Stimulated activated naive CD8-positive, alpha-beta T cell treated with anti-CD3 and anti-CD28 coated beads, Interleukin-15, Interleukin-2, amounts not matched to agents 100 U/mL and 50 U/mL, for 24 hours (primary cell): ENCODE measurements around the gene MICAL3.

Source experiments
- ATAC-seq: fragments of 150-1000 bp; cut with Tn5 transposase; one replicate; pipeline ENCODE4 v1.10.0; 2021
- DNase-seq: peaks from one replicate; pipeline ENCODE4 v3.0.0; 2021

MICAL3 gene

DNA sequence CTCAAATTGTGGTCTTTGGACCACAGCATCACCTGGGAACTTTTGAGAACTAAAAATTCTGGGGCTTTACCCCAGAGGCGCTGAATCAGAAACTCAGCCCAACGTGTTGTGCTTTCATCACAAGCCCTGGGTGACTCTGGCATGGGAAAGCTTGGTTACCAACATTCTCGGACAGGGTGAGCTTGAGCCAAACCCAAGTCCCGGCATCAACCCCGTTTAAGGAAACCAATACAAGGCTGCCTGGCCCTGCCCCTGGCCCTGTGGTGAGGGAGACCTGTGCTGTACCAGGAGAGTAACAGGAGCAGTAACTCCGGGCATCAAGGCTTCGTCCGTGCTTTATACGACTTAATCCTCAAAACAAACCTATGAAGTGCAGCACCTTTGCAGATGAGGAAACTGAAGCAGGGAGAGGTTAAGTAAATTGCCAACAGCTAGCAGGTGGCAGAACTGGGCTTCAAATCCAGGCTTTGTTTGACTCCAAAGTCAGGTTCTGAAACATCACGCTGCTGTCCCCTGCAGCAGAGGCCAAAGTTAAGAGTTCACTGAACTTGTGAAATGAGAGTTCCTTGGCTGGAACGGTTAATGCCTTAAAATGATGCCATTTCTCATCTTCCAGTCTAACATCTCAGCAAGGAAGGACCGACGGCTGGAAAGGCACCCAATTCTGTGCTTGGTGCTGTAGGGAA, 186.0 kb downstream of the MICAL3 start:
- ATAC-seq (no peak), DNase-seq (no peak)

GRCh38 chr22:17836992-17837742, 187.2 kb downstream of the MICAL3 start:
- no peak for ATAC-seq
- DNase-seq = no peak

- DNase-seq = no peak
- ATAC-seq = no peak
These were observed 189.1 kb downstream of the MICAL3 start for GRCh38 chr22:17835256-17835655.

DNA sequence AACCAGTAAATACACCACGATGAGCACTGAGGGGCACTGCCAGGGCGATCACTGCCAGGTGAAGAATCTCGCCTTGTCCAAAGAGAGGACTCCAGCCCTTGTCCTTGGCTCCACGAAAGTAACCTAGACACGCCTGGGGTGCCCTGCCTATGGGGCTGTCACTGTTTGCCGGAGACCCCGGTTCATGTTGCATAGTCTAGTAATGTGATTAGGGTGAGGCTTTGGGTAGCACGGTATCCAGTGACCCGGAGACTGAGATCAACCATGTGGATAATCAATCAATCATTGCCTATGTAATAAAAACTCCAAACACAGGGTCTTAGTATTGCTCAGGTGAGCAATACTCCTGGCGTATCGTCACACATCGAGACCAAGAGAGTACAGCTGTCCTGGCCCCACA, 190.9 kb downstream of the MICAL3 start:
- ATAC-seq = no peak

GRCh38 chr22:17832665-17833064, 191.7 kb downstream of the MICAL3 start:
- no peak for DNase-seq
- ATAC-seq = no peak

More for the DNA sequence above, 190.9 kb downstream of the MICAL3 start:
- no peak for DNase-seq

DNA sequence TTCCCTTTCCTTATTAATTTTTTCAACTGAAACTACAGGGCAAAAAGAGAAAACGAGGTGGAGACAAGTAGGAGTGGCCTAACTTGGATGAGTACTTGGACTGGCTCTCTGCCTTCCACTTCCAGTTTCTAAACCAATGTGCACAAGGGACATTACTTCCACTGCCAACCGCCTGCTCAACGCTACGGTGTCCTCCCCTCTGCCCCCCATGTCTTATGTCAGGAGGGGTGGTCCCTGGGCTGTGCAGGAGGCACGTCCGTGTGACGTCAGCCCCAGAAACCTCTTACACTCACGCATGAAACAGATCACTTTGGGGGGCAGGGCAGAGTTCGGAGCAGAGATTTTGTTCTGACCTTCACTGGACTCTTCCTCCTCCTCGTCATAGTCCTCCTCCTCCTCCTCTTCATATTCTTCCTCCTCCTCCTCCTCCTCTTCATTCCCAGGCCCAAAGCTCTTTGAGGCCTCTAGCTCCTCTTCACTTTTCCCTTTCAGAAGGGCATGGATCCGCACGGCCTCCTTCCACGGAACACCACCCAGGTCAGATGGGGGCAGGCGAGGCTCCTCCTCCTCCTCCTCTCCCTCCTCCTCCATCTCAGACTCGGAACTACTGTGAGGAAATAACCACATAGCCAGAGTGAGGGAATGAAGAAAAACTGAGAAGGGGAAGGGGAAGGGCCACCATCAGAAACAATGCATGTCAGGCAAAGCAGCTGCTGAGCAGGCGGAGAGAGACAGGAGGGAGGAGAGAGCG, 192.7 kb downstream of the MICAL3 start:
- no peak for ATAC-seq

GRCh38 chr22:17830043-17830961, 194.1 kb downstream of the MICAL3 start:
- ATAC-seq = peak; percentile 85
- DNase-seq = peak; percentile 84

More for the DNA sequence above, 192.7 kb downstream of the MICAL3 start:
- no peak for DNase-seq

DNA sequence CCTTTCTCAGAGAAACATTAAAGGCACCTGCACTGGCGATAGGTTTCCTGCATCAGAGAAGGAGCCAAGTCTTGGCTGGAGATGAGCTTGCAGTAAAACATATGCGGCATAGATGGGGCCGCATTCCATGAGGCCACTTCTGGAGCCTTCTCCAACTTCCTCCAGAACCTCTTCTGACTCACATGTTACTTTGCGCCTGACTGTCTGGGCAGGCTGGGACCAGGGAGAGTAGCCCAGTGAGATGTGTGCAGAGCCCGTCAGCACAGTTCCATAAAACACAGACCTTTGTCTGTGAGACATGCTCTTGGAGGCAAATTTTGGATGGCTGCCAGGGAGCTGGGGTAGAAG, 194.7 kb downstream of the MICAL3 start:
- ATAC-seq (no peak), DNase-seq (no peak)

- ATAC-seq (no peak), DNase-seq (no peak)
These were observed 195.8 kb downstream of the MICAL3 start for GRCh38 chr22:17828502-17829080.

- ATAC-seq (no peak), DNase-seq (no peak)
These were observed 196.9 kb downstream of the MICAL3 start for GRCh38 chr22:17827466-17827865.

DNA sequence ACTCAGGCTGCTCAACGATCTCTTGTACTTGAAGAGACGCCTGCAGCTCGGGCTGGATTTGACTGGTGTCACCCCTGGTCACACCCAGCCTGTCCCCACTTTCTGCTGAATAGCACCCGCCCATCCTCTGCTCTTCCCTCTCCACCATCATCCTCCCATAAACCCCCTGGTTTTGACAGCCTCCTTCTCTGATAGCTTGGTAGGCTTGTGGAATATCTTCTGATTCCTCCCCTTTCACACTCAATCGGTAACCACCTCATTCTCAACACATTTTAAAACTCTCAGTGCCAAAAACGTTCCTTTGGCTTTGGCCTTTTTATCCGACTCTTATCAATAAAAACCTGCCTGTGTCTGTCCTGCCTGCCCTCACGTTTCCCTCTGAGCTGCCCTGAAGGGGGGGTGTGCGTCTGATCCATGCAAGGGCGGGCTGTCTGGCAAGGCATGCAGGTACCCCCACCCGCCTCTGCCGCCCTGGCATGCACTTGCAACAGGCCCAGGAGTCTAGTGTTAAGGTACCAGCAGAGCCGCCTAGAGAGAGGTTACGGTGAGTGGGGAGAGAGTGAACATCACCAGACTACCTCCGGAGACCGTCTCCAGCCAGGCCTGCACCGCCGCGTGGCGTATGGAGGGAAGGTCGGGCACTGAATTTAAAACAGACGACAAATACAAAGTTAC, 198.3 kb downstream of the MICAL3 start:
- no peak for ATAC-seq
- no peak for DNase-seq

GRCh38 chr22:17824457-17824856, 199.9 kb downstream of the MICAL3 start:
- ATAC-seq = no peak
- DNase-seq = no peak

DNA sequence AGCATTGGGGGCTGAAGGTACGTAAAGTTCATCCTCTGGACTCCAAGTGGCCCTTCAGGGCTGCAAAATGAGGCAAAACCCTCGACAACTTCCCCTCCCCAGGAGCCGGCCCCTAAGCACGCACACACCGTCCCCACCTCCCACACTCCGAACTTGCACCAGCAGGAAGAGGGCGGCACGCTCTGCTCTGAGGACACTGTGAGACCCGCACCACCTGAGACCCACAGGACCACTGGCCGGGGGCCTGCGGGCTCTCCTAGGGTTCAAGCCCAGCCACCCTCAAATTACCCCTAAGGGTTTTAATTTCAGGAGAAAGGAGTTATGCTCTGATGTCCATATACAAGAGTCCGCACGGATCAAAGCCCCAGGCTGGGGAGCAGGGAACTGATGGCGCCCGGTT, 200.4 kb downstream of the MICAL3 start:
- DNase-seq (no peak), ATAC-seq (no peak)

GRCh38 chr22:17823226-17823625, 201.1 kb downstream of the MICAL3 start:
- ATAC-seq = no peak

DNA sequence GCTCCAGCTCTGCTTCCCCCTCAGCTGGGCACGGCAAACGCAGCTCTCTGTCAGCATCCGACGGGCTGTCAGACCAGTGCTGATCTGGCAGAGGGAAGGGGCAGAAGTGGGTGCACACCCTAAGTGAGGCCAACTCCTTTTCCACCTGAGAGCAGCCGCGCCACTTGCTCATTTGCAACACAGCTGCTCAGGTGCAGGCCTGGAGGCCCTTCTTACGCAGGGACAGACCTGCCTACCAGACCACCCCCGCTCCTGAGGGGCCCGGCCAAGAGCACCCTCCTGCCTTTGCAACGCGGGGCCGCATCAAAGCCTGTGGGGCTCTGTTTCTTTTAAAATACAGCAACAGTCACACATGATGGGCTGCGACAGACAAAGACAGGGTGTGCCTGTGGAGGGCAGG, 202.3 kb downstream of the MICAL3 start:
- ATAC-seq (no peak), DNase-seq (no peak)

More at GRCh38 chr22:17823226-17823625, 201.1 kb downstream of the MICAL3 start:
- DNase-seq = no peak

DNA sequence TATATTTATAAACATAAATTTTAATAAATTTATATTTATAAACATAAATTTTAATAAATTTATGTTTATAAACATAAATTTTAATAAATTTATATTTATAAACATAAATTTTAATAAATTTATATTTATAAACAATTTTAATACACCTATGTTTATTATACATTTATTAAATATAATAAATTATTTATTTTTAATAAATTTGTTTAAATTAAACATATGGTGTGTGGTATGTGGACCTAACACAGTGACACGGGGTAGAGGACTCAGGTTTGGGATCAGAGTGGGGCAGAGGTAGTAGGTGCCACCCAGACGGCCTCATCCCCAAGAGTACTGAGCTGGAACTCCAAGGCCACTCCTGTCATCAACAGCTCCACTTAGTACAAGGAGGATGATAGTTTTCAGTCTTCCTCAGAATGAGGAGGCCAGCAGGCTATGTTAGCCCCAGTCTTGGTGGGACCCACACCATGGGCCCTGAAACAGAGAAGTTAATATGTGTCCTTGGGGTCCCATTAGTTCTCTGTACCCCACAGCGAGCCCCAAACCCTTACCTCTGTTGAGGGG, 203.4 kb downstream of the MICAL3 start:
- DNase-seq (no peak), ATAC-seq (no peak)

DNA sequence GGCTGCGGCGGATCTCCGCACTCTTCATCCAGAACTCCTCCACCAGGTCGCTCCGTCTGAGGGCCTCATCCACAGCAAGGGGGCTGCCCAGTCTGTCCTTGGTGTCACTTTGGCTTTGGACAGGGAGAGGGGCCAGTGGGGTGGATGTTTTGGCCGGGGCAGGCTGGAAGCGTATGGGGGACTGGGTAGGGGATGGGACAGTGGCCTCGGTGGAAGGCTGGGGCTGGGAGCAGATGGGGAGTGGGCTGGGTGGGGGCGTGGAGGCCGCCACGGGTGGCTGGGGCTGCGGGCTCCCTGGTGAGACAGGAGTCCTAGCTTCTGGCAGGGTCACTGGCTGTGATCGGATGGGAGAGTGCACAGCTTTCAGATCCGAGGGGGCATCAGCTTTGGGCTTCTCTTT, 205.7 kb downstream of the MICAL3 start:
- no peak for ATAC-seq

DNA sequence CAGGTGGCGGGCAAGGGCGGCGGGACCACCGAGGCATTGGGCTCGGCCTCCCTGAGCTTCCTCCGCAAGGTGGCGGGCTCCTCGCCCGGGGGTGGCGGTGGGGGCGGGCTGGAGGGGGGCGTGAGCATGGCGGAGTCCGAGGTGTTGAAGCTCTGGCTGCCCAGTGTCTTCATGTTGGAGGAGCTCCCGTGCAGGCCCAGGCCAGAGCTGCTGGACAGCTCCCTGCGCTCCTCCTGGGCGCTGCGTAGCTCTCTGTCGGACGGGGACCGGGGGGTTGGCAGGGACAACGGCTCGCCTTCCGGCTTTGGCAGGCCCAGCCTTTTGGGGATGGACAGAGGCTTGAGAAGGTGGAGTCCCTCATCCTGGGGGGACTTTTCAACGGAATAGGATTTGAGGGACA, 206.2 kb downstream of the MICAL3 start:
- DNase-seq (no peak), ATAC-seq (no peak)

More for the DNA sequence above, 205.7 kb downstream of the MICAL3 start:
- DNase-seq = no peak

DNA sequence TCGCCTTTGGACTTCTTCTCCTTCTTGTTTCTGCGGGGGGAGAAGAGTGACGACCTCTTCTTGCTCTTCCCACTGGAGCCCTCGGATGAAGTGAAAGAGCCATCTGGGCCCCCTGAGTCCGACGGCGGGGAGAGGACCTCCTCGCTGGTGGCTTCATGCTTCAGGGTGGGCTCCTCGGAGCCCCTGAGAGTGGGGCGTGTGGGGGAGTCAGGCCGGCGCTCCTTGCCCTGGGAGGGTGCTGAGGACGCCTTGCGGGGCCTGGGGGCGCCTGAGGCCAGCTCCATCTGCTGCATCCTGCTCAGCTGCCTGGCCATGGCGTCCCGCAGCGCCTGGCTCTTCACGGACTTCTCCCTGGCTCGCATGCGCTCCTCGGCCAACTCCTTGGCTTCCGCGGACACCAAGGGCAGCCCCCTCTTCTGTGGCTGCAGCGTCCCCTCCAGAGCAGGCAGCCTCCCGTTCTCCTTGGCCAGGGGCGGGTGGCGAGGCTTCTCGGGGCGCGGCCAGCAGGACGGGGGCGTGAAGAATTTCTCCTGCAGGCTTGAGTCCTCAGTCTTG, 206.8 kb downstream of the MICAL3 start:
- DNase-seq = no peak
- no peak for ATAC-seq

GRCh38 chr22:17817079-17817478, 207.3 kb downstream of the MICAL3 start:
- DNase-seq (no peak), ATAC-seq (no peak)
